Measurements from ENCODE around the gene RAB11FIP3. TPM values are rescaled to one million over a fixed set of nuclear protein-coding genes. Genes with fewer than 3 reads are reported as not detected.
A peak's percentile ranks its signal among the peaks of the same experiment; 100 is the strongest.

Gene RAB11FIP3
- polyA plus RNA-seq, 1 experiment: 13.3 TPM

GRCh38 chr16:526181-527014, 100.9 kb downstream of the RAB11FIP3 start:
- peaks cover 12% of the 10 kb centered on the region for H3K36me3 ChIP-seq (ENCODE audit: control insufficient read depth, insufficient read depth, low read length)
- POLR2A ChIA-PET: interaction anchor here (0.6 kb wide), 1 partner anchor 125 kb away, joined by 3 read pairs; no protein-coding TSS in a partner anchor
- no peaks in the 10 kb centered on the region for H3K27me3 ChIP-seq (ENCODE audit: control insufficient read depth, insufficient read depth, low read length)
- CTCF ChIA-PET: interaction anchor here (0.6 to 1.1 kb wide), 2 partner anchors 12 to 75 kb away, joined by 3 read pairs; no protein-coding TSS in a partner anchor
- no peak for TF ChIP-seq CTCF (IDR thresholded peaks at IDR 0.05; ENCODE audit: insufficient read depth, low read depth, low read length)
- peak overlapping the region; percentile 73 for H3K4me3 ChIP-seq (ENCODE audit: low read depth, low read length)
- DNase-seq (ENCODE audit: low read depth): no peak

GRCh38 chr16:527015-527903, 101.8 kb downstream of the RAB11FIP3 start, which contains the start of gene CAPN15:
TSS of gene CAPN15 (plus strand) at chr16:527712. CDS start at chr16:546839, 19,127 bp downstream.
- DNase-seq (ENCODE audit: low read depth): no peak
- POLR2A ChIA-PET: no interaction called here
- H3K4me3 ChIP-seq (ENCODE audit: low read depth, low read length): peak within 1 kb of the TSS; percentile 73
- TF ChIP-seq CTCF (IDR thresholded peaks at IDR 0.05; ENCODE audit: insufficient read depth, low read depth, low read length): no peak
- H3K36me3 ChIP-seq (ENCODE audit: control insufficient read depth, insufficient read depth, low read length): peaks cover 11% of the 10 kb centered on the region
- CTCF ChIA-PET: interaction anchor here (0.6 kb wide), 1 partner anchor 74 kb away, joined by 3 read pairs; no protein-coding TSS in a partner anchor
- H3K27me3 ChIP-seq (ENCODE audit: control insufficient read depth, insufficient read depth, low read length): no peaks in the 10 kb centered on the region

- TF ChIP-seq CTCF (IDR thresholded peaks at IDR 0.05; ENCODE audit: insufficient read depth, low read depth, low read length): no peak
- H3K4me3 ChIP-seq (ENCODE audit: low read depth, low read length): peak overlapping the region; percentile 73
- peaks cover 11% of the 10 kb centered on the region for H3K36me3 ChIP-seq (ENCODE audit: control insufficient read depth, insufficient read depth, low read length)
- CTCF ChIA-PET: no interaction called here
- no peak for DNase-seq (ENCODE audit: low read depth)
- POLR2A ChIA-PET: no interaction called here
- H3K27me3 ChIP-seq (ENCODE audit: control insufficient read depth, insufficient read depth, low read length): no peaks in the 10 kb centered on the region
Observed at GRCh38 chr16:528111-529011, 102.9 kb downstream of the RAB11FIP3 start.

GRCh38 chr16:529012-529575, 103.6 kb downstream of the RAB11FIP3 start:
- ChIA-PET CTCF (no interaction called here), POLR2A (no interaction called here)
- Histone ChIP-seq H3K27me3 (ENCODE audit: control insufficient read depth, insufficient read depth, low read length) (no peaks in the 10 kb centered on the region), H3K4me3 (ENCODE audit: low read depth, low read length) (peak overlapping the region; percentile 73), H3K36me3 (ENCODE audit: control insufficient read depth, insufficient read depth, low read length) (peaks cover 11% of the 10 kb centered on the region)
- TF ChIP-seq CTCF (IDR thresholded peaks at IDR 0.05; ENCODE audit: insufficient read depth, low read depth, low read length): no peak
- DNase-seq (ENCODE audit: low read depth): no peak
